Liver (tissue), 9 donors: ENCODE data around the gene MDGA2. TPM values are rescaled to one million over a fixed set of nuclear protein-coding genes. Genes with fewer than 3 reads are reported as not detected.

Experiments
- DNase-seq: peaks from one replicate; pipeline ENCODE4 v3.0.0-alpha.2; 2017; ENCODE audit warnings: low spot score
- H3K27ac ChIP-seq, 2 donors: one replicate each; pipeline ENCODE4 v1.7.0; 2013; ENCODE audit warnings: inconsistent platforms in 2 of 2, low read length in 2 of 2, control low read depth in 1 of 2, low read depth in 1 of 2, mild to moderate bottlenecking in 1 of 2
- H3K27me3 ChIP-seq, 4 donors: one replicate each; pipeline versions ENCODE4 v1.6.1 to v1.7.0; 2013; ENCODE audit warnings: low read length in 3 of 4, inconsistent platforms in 1 of 4, mild to moderate bottlenecking in 1 of 4, moderate library complexity in 1 of 4; ENCODE audit not compliant: control insufficient read depth in 4 of 4, insufficient read depth in 4 of 4
- H3K36me3 ChIP-seq, 4 donors: one replicate each; pipeline versions ENCODE4 v1.6.1 to v1.7.0; 2013; ENCODE audit warnings: low read length in 3 of 4, mild to moderate bottlenecking in 3 of 4, low read depth in 1 of 4, moderate library complexity in 1 of 4; ENCODE audit not compliant: control insufficient read depth in 4 of 4, insufficient read depth in 3 of 4
- H3K4me1 ChIP-seq, 4 donors: one replicate each; pipeline versions ENCODE4 v1.6.1 to v1.7.0; 2013; ENCODE audit warnings: low read length in 3 of 4, mild to moderate bottlenecking in 3 of 4, moderate library complexity in 1 of 4; ENCODE audit not compliant: control insufficient read depth in 4 of 4, insufficient read depth in 4 of 4
- H3K4me3 ChIP-seq, 3 donors: one replicate each; pipeline versions ENCODE4 v1.6.1 to v1.7.0; 2013; ENCODE audit warnings: low read length in 3 of 3, control low read depth in 1 of 3, low read depth in 1 of 3, mild to moderate bottlenecking in 1 of 3
- H3K9ac ChIP-seq, 2 donors: one replicate each; pipeline ENCODE4 v1.7.0; 2013; ENCODE audit warnings: low read length in 2 of 2, mild to moderate bottlenecking in 2 of 2, moderate library complexity in 2 of 2, control low read depth in 1 of 2, low read depth in 1 of 2
- H3K9me3 ChIP-seq, 4 donors: one replicate each; pipeline versions ENCODE4 v1.6.1 to v1.7.0; 2013; ENCODE audit warnings: low read length in 3 of 4; ENCODE audit not compliant: control insufficient read depth in 4 of 4
- FOXA1 ChIP-seq: IDR thresholded peaks from 2 replicates; pipeline ENCODE4 v1.6.1; 2016; ENCODE audit warnings: antibody characterized with exemption
- FOXA2 ChIP-seq: IDR thresholded peaks from 2 replicates; pipeline ENCODE4 v1.6.1; 2016; ENCODE audit warnings: antibody characterized with exemption
- GABPA ChIP-seq, 2 donors: IDR thresholded peaks in 1 of 2; conservative IDR thresholded peaks in 1 of 2; 2 replicates each; pipeline ENCODE4 v1.6.1; 2016; ENCODE audit warnings: antibody characterized with exemption in 2 of 2, mild to moderate bottlenecking in 1 of 2, moderate library complexity in 1 of 2
- HNF4A ChIP-seq, 2 donors: conservative IDR thresholded peaks; 2 replicates each; pipeline ENCODE4 v1.6.1; 2016; ENCODE audit warnings: antibody characterized with exemption in 2 of 2, mild to moderate bottlenecking in 2 of 2
- HNF4G ChIP-seq: IDR thresholded peaks from 2 replicates; pipeline ENCODE4 v1.6.1; 2016; ENCODE audit warnings: antibody characterized with exemption
- JUND ChIP-seq, 2 donors: IDR thresholded peaks; 2 replicates each; pipeline ENCODE4 v1.6.1; 2016; ENCODE audit warnings: antibody characterized with exemption in 2 of 2
- NR2F2 ChIP-seq: IDR thresholded peaks from 2 replicates; pipeline ENCODE4 v1.6.1; 2016; ENCODE audit warnings: antibody characterized with exemption
- RAD21 ChIP-seq, 2 donors: IDR thresholded peaks; 2 replicates each; pipeline ENCODE4 v1.6.1; 2016; ENCODE audit warnings: antibody characterized with exemption in 2 of 2, mild to moderate bottlenecking in 2 of 2
- RXRA ChIP-seq, 2 donors: IDR thresholded peaks; 2 replicates each; pipeline ENCODE4 v1.6.1; 2017 to 2018; ENCODE audit warnings: antibody characterized with exemption in 2 of 2, mild to moderate bottlenecking in 1 of 2
- SP1 ChIP-seq: IDR thresholded peaks from 2 replicates; pipeline ENCODE4 v1.6.1; 2018; ENCODE audit warnings: antibody characterized with exemption, mild to moderate bottlenecking
- TAF1 ChIP-seq: conservative IDR thresholded peaks from 2 replicates; pipeline ENCODE4 v1.6.1; 2016; ENCODE audit warnings: antibody characterized with exemption, mild to moderate bottlenecking
- YY1 ChIP-seq: IDR thresholded peaks from 2 replicates; pipeline ENCODE4 v1.6.1; 2016; ENCODE audit warnings: antibody characterized with exemption, mild to moderate bottlenecking
- WGBS: extraction: QIAGEN DNeasy Blood & Tissue Kit; methylation state at CpG from one replicate; pipeline ENCODE4 v1.1.7; 2013; 5-methylcytosine and 5-hydroxymethylcytosine counted together
- polyA plus RNA-seq, 2 donors: library from polyadenylated mRNA; stranded (reverse) in 1 of 2; unstranded in 1 of 2; fragments of 200-250 nt in 1 of 2; fragments of >200 nt in 1 of 2; fragmentation: Nextera tagmentation in 1 of 2; extraction: Ambion mirVana in 1 of 2; gene quantifications; one replicate each; pipeline versions ENCODE4 v1.2.1 to v1.2.3, GENCODE V29; 2013 to 2015
- total RNA-seq, 2 donors: library from RNA; depleted of rRNA; stranded (reverse); fragments of >200 nt; gene quantifications; one replicate each; pipeline ENCODE4 v1.2.3, GENCODE V29; 2014
- TF ChIP-seq, protein P1 (sequence below): IDR thresholded peaks from 2 replicates; pipeline ENCODE4 v1.6.1; 2016; ENCODE audit warnings: antibody characterized with exemption
- TF ChIP-seq, protein P2 (sequence below): IDR thresholded peaks from 2 replicates; pipeline ENCODE4 v1.6.1; 2016; ENCODE audit warnings: antibody characterized with exemption
- TF ChIP-seq, protein P3 (sequence below): IDR thresholded peaks from 2 replicates; pipeline ENCODE4 v1.6.1; 2016; ENCODE audit warnings: antibody characterized with exemption
- TF ChIP-seq, protein P4 (sequence below): IDR thresholded peaks from 2 replicates; pipeline ENCODE4 v1.6.1; 2016; ENCODE audit warnings: antibody characterized with exemption, mild to moderate bottlenecking
- TF ChIP-seq, protein P5 (sequence below): fragments of 150-350 bp; IDR thresholded peaks from 2 replicates; pipeline ENCODE4 v1.5.1; 2017; ENCODE audit warnings: improper control_type of control experiment, low read depth, low read length; ENCODE audit not compliant: missing input control
- donor health status: healthy.
- donor health status: healthy.
- donor health status: healthy.
- donor health status: healthy.
- donor health status: healthy.

MDGA2 gene
- total and polyA plus RNA-seq, 4 donors = 0.05 to 0.33 (median 0.19) TPM

DNA sequence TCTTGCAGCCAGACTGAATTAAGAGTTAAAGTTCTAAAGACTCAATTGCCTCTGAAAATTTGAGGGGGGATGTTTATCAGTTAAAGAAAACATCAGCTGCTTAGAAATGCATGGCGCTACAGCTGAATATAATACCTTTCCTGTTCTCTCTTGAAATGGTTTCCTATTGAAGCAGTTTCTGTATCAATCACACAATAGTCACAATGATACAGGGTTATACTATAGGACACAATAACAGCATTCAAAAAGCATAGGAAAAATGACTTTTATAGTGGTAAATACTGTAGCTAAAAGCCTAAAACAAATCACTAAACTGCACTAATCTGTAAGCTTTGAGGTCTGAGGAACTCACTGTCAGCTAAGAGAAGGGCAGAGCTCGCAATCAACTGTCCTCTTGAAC is 15.2 kb downstream of the MDGA2 start:
- no peak overlapping the region for H3K4me3 ChIP-seq

DNA sequence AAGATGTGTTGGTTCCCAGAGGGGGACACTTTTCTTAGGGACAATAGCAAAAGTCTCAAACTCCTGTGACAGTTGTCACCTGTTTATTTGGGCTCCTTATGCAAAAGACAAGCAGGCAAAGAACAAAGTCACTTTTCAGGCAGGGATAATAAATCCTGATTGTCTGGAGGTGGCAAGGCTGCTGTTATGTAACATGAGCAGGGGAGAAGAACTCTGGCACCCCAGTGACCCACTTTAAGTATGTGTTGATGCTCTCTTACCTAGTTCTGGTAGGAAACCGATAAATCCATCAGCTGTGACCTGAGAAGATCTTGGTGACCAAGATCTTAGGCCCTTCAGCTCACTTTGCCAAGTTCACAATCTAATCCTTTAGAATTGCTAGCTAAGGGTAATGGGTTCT is 17.4 kb downstream of the MDGA2 start:
- Histone ChIP-seq H3K4me3 (no peak overlapping the region), H3K27me3 (no peaks in the 10 kb centered on the region), H3K9me3 (no peaks in the 10 kb centered on the region), H3K36me3 (no peaks in the 10 kb centered on the region), H3K9ac (no peak overlapping the region), H3K27ac (no peak overlapping the region), H3K4me1 (no peaks in the 10 kb centered on the region)
- WGBS = 81% methylated on average over 1 of the region's 1 CpG
- DNase-seq = no peak
- TF ChIP-seq, protein P1, sequence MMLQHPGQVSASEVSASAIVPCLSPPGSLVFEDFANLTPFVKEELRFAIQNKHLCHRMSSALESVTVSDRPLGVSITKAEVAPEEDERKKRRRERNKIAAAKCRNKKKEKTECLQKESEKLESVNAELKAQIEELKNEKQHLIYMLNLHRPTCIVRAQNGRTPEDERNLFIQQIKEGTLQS = no peak
- no peak for TF ChIP-seq NR2F2
- TF ChIP-seq FOXA2 = no peak
- TF ChIP-seq, protein P2, sequence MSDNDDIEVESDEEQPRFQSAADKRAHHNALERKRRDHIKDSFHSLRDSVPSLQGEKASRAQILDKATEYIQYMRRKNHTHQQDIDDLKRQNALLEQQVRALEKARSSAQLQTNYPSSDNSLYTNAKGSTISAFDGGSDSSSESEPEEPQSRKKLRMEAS = no peak
- TF ChIP-seq FOXA1 = no peak
- TF ChIP-seq, protein P3, sequence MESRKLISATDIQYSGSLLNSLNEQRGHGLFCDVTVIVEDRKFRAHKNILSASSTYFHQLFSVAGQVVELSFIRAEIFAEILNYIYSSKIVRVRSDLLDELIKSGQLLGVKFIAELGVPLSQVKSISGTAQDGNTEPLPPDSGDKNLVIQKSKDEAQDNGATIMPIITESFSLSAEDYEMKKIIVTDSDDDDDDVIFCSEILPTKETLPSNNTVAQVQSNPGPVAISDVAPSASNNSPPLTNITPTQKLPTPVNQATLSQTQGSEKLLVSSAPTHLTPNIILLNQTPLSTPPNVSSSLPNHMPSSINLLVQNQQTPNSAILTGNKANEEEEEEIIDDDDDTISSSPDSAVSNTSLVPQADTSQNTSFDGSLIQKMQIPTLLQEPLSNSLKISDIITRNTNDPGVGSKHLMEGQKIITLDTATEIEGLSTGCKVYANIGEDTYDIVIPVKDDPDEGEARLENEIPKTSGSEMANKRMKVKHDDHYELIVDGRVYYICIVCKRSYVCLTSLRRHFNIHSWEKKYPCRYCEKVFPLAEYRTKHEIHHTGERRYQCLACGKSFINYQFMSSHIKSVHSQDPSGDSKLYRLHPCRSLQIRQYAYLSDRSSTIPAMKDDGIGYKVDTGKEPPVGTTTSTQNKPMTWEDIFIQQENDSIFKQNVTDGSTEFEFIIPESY = no peak
- TF ChIP-seq SP1 = no peak
- TF ChIP-seq HNF4A (conservative IDR thresholded peaks at IDR 0.05) = no peak
- TF ChIP-seq JUND (IDR thresholded peaks at IDR 0.05) = no peak
- TF ChIP-seq RAD21 (IDR thresholded peaks at IDR 0.05) = no peak
- TF ChIP-seq GABPA (IDR thresholded peaks at IDR 0.05 in 1 of 2, conservative IDR thresholded peaks at IDR 0.05 in 1 of 2) = no peak
- TF ChIP-seq RXRA (IDR thresholded peaks at IDR 0.05) = no peak
- no peak for TF ChIP-seq TAF1
- TF ChIP-seq, protein P4, sequence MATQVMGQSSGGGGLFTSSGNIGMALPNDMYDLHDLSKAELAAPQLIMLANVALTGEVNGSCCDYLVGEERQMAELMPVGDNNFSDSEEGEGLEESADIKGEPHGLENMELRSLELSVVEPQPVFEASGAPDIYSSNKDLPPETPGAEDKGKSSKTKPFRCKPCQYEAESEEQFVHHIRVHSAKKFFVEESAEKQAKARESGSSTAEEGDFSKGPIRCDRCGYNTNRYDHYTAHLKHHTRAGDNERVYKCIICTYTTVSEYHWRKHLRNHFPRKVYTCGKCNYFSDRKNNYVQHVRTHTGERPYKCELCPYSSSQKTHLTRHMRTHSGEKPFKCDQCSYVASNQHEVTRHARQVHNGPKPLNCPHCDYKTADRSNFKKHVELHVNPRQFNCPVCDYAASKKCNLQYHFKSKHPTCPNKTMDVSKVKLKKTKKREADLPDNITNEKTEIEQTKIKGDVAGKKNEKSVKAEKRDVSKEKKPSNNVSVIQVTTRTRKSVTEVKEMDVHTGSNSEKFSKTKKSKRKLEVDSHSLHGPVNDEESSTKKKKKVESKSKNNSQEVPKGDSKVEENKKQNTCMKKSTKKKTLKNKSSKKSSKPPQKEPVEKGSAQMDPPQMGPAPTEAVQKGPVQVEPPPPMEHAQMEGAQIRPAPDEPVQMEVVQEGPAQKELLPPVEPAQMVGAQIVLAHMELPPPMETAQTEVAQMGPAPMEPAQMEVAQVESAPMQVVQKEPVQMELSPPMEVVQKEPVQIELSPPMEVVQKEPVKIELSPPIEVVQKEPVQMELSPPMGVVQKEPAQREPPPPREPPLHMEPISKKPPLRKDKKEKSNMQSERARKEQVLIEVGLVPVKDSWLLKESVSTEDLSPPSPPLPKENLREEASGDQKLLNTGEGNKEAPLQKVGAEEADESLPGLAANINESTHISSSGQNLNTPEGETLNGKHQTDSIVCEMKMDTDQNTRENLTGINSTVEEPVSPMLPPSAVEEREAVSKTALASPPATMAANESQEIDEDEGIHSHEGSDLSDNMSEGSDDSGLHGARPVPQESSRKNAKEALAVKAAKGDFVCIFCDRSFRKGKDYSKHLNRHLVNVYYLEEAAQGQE = no peak
- no peak for TF ChIP-seq HNF4G
- TF ChIP-seq, protein P5, sequence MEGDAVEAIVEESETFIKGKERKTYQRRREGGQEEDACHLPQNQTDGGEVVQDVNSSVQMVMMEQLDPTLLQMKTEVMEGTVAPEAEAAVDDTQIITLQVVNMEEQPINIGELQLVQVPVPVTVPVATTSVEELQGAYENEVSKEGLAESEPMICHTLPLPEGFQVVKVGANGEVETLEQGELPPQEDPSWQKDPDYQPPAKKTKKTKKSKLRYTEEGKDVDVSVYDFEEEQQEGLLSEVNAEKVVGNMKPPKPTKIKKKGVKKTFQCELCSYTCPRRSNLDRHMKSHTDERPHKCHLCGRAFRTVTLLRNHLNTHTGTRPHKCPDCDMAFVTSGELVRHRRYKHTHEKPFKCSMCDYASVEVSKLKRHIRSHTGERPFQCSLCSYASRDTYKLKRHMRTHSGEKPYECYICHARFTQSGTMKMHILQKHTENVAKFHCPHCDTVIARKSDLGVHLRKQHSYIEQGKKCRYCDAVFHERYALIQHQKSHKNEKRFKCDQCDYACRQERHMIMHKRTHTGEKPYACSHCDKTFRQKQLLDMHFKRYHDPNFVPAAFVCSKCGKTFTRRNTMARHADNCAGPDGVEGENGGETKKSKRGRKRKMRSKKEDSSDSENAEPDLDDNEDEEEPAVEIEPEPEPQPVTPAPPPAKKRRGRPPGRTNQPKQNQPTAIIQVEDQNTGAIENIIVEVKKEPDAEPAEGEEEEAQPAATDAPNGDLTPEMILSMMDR = no peak

More for the DNA sequence above, 15.2 kb downstream of the MDGA2 start:
- Histone ChIP-seq H3K4me1 (no peaks in the 10 kb centered on the region), H3K36me3 (no peaks in the 10 kb centered on the region), H3K27me3 (no peaks in the 10 kb centered on the region), H3K27ac (no peak overlapping the region), H3K9ac (no peak overlapping the region), H3K9me3 (no peaks in the 10 kb centered on the region)
- TF ChIP-seq TAF1 (no peak), SP1 (no peak), RXRA (IDR thresholded peaks at IDR 0.05) (no peak), FOXA2 (no peak), HNF4G (no peak), YY1 (no peak), JUND (IDR thresholded peaks at IDR 0.05) (no peak), GABPA (IDR thresholded peaks at IDR 0.05 in 1 of 2, conservative IDR thresholded peaks at IDR 0.05 in 1 of 2) (no peak), FOXA1 (no peak), NR2F2 (no peak)
- TF ChIP-seq, protein P5 = no peak
- TF ChIP-seq, protein P3 = no peak
- no peak for DNase-seq
- 67% methylated on average over 2 of the region's 2 CpGs for WGBS
